SW 1271 (cell line): ENCODE data around the gene DERA.
"Not testable (repeated sequence)": the region's sequence is repeated elsewhere in the genome, so short reads cannot be mapped to it uniquely, and the experiment has no call there.

ENCODE experiments used
- DNase-seq, 2 experiments: peaks; one replicate each; lab custom pipeline; 2025; lab: John Stamatoyannopoulos, UW

The DERA gene

GRCh38 chr12:16008421-16008824 lies 97.3 kb downstream of the DERA start:
- DNase-seq: no peak

GRCh38 chr12:16012117-16012516 lies 101.0 kb downstream of the DERA start:
- no peak for DNase-seq

GRCh38 chr12:16013722-16014121 lies 102.6 kb downstream of the DERA start:
- not testable (repeated sequence) for DNase-seq

- DNase-seq: not testable (repeated sequence)
Measured at GRCh38 chr12:16014394-16014793, 103.3 kb downstream of the DERA start.

- no peak for DNase-seq
Measured at GRCh38 chr12:16016748-16017147, 105.6 kb downstream of the DERA start.

- no peak for DNase-seq
Measured at GRCh38 chr12:16018306-16018705, 107.2 kb downstream of the DERA start.

- no peak for DNase-seq
Measured at GRCh38 chr12:16019136-16019535, 108.0 kb downstream of the DERA start.

GRCh38 chr12:16020031-16020430 lies 108.9 kb downstream of the DERA start:
- no peak for DNase-seq

GRCh38 chr12:16021026-16021425 lies 109.9 kb downstream of the DERA start:
- DNase-seq: no peak

GRCh38 chr12:16021676-16022075 lies 110.5 kb downstream of the DERA start:
- no peak for DNase-seq

GRCh38 chr12:16027002-16027401 lies 115.9 kb downstream of the DERA start:
- no peak for DNase-seq

- no peak for DNase-seq
Measured at GRCh38 chr12:16030744-16031143, 119.6 kb downstream of the DERA start.

- no peak for DNase-seq
Measured at GRCh38 chr12:16034136-16034817, 123.1 kb downstream of the DERA start.

- no peak for DNase-seq
Measured at GRCh38 chr12:16036073-16036472, 124.9 kb downstream of the DERA start.

- DNase-seq: no peak
Measured at GRCh38 chr12:16037533-16037932, 126.4 kb downstream of the DERA start.

- DNase-seq: no peak
Measured at GRCh38 chr12:16043480-16043879, 132.3 kb downstream of the DERA start.

GRCh38 chr12:16046266-16046665 lies 135.1 kb downstream of the DERA start:
- DNase-seq: no peak

GRCh38 chr12:16048511-16048910 lies 137.4 kb downstream of the DERA start:
- no peak for DNase-seq

GRCh38 chr12:16056910-16057309 lies 145.8 kb downstream of the DERA start:
- no peak for DNase-seq

- not testable (repeated sequence) for DNase-seq
Measured at GRCh38 chr12:16057351-16057751, 146.2 kb downstream of the DERA start.

GRCh38 chr12:16062611-16063010 lies 151.5 kb downstream of the DERA start:
- DNase-seq: no peak

GRCh38 chr12:16063726-16064125 lies 152.6 kb downstream of the DERA start:
- no peak for DNase-seq

- no peak for DNase-seq
Measured at GRCh38 chr12:16070113-16070512, 159.0 kb downstream of the DERA start.

- DNase-seq: no peak
Measured at GRCh38 chr12:16072678-16073077, 161.5 kb downstream of the DERA start.
